Uterus (tissue), 2 donors: Measurements from ENCODE around the gene RET.

Source experiments
- CTCF ChIP-seq, 4 experiments: fragments of 200-600 bp in 2 of 4; fragments of 450-650 bp in 2 of 4; sonication (generic) in 2 of 4; IDR thresholded peaks; one replicate each; pipeline ENCODE4 v1.5.1; 2016 to 2019; ENCODE audit warnings: antibody characterized with exemption in 4 of 4, mild to moderate bottlenecking in 2 of 4, moderate library complexity in 1 of 4
- POLR2A ChIP-seq, 2 donors: fragments of 450-650 bp; IDR thresholded peaks; one replicate each; pipeline ENCODE4 v1.6.1; 2016; ENCODE audit warnings: antibody characterized with exemption in 2 of 2, mild to moderate bottlenecking in 1 of 2, moderate library complexity in 1 of 2

- TF ChIP-seq CTCF (IDR thresholded peaks at IDR 0.05) (no peak), POLR2A (IDR thresholded peaks at IDR 0.05) (no peak)
Measured at GRCh38 chr10:43127442-43127841, 50.6 kb downstream of the RET start.
